Left lung (tissue), 10 donors: ENCODE data around the gene ANKRD52. TPM values are rescaled to one million over a fixed set of nuclear protein-coding genes. Genes with fewer than 3 reads are reported as not detected.
"Not testable (repeated sequence)": the region's sequence is repeated elsewhere in the genome, so short reads cannot be mapped to it uniquely, and the experiment has no call there.

Experiments
- ATAC-seq: fragments of 200-7000 bp; cut with Tn5 transposase; one replicate; pipeline ENCODE4 v1.9.1; 2020; ENCODE audit warnings: moderate library complexity
- DNase-seq, 4 donors: peaks; one replicate each; pipeline ENCODE4 v3.0.0-alpha.2; 2013 to 2020
- H3K27ac ChIP-seq, 2 donors: fragments of 200-600 bp; sonication (generic) in 1 of 2; one replicate each; pipeline versions ENCODE4 v1.5.0 to v1.8.0; 2020 to 2021
- H3K27me3 ChIP-seq, 2 donors: fragments of 200-600 bp; sonication (generic) in 1 of 2; one replicate each; pipeline versions ENCODE4 v1.5.0 to v1.8.0; 2020 to 2021
- H3K36me3 ChIP-seq, 2 donors: fragments of 200-600 bp; sonication (generic) in 1 of 2; one replicate each; pipeline versions ENCODE4 v1.5.0 to v1.8.0; 2020 to 2021
- H3K4me1 ChIP-seq, 2 donors: fragments of 200-600 bp; one replicate each; pipeline ENCODE4 v1.8.0; 2021
- H3K4me3 ChIP-seq, 2 donors: fragments of 200-600 bp; sonication (generic) in 1 of 2; one replicate each; pipeline versions ENCODE4 v1.5.0 to v1.8.0; 2020 to 2021; ENCODE audit warnings: mild to moderate bottlenecking in 1 of 2
- H3K9me3 ChIP-seq, 2 donors: fragments of 200-600 bp; sonication (generic) in 1 of 2; one replicate each; pipeline versions ENCODE4 v1.5.0 to v1.8.0; 2020 to 2021
- intact Hi-C, 2 donors: fragments of 100-400 bp; cut with DNase I; formaldehyde crosslinking; loops; one replicate each; pipeline versions ENCODE4 v1.11.2 to v1.14.2; 2022
- polyA plus RNA-seq, 6 donors: library from polyadenylated mRNA; unstranded; fragments of 120-200 nt; gene quantifications; one replicate each; pipeline ENCODE4 v1.2.1, GENCODE V29; 2013; ENCODE audit not compliant: insufficient read length in 6 of 6
- total RNA-seq, 2 donors: library from RNA; stranded (reverse); fragmentation: NEBNext Ultra II Directional; extraction: Animal tissue kit (Norgen Biotek cat#: 25700); gene quantifications; one replicate each; pipeline ENCODE4 v1.2.1, GENCODE V29; 2021
- TF ChIP-seq, protein P1 (sequence below), 2 donors: fragments of 200-600 bp; sonication (generic) in 1 of 2; IDR thresholded peaks; one replicate each; pipeline versions ENCODE4 v1.5.0 to v1.8.0; 2021; ENCODE audit warnings: antibody characterized with exemption in 2 of 2
- donor health status: DM: no; HTN: yes; CAD: no.
- donor health status: DM: no; HTN: no; CAD: no.

The ANKRD52 gene
- total and polyA plus RNA-seq, 8 donors: 24.6 to 40.1 (median 32.6) TPM

DNA sequence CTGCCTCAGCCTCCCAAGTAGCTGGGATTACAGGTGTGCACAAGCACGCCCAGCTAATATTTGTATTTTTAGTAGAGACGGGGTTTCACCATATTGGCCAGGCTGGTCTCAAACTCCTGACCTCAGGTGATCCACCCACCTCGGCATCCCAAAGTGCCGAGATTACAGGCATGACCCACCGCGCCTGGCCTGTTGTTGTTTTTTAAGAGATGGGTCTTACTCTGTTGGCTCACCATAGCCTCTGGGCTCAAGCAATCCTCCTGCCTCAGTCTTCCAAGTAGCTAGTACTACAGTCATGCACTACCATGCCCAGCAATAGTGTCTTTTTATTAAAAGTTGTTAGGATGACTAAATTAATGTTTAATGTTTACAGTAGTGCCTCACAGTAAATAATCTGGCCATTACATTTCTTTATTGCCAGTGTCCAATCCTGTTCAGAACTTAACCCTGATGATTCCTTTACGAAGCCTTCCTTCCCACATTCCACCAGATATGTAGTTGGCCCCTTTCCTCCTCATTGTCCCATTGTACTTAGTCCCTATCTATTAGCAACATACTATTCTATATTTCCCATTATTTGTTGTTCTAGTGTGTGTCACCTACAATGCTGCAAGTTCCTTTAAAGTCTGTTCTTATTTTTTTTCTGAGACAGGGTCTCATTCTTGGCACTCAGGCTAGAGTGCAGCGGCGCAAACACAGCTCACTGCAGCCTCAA is 60.1 kb downstream of the ANKRD52 start:
- intact Hi-C loops: no loop called here
- Histone ChIP-seq H3K9me3 (no peaks in the 10 kb centered on the region), H3K4me1 (peaks cover 0 to 6% of the 10 kb centered on the region in 2 donors), H3K36me3 (no peaks in the 10 kb centered on the region), H3K27me3 (no peaks in the 10 kb centered on the region), H3K27ac (no peak overlapping the region), H3K4me3 (no peak overlapping the region)
- TF ChIP-seq, protein P1, sequence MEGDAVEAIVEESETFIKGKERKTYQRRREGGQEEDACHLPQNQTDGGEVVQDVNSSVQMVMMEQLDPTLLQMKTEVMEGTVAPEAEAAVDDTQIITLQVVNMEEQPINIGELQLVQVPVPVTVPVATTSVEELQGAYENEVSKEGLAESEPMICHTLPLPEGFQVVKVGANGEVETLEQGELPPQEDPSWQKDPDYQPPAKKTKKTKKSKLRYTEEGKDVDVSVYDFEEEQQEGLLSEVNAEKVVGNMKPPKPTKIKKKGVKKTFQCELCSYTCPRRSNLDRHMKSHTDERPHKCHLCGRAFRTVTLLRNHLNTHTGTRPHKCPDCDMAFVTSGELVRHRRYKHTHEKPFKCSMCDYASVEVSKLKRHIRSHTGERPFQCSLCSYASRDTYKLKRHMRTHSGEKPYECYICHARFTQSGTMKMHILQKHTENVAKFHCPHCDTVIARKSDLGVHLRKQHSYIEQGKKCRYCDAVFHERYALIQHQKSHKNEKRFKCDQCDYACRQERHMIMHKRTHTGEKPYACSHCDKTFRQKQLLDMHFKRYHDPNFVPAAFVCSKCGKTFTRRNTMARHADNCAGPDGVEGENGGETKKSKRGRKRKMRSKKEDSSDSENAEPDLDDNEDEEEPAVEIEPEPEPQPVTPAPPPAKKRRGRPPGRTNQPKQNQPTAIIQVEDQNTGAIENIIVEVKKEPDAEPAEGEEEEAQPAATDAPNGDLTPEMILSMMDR (IDR thresholded peaks at IDR 0.05): no peak
- no peak for DNase-seq
- ATAC-seq: no peak

DNA sequence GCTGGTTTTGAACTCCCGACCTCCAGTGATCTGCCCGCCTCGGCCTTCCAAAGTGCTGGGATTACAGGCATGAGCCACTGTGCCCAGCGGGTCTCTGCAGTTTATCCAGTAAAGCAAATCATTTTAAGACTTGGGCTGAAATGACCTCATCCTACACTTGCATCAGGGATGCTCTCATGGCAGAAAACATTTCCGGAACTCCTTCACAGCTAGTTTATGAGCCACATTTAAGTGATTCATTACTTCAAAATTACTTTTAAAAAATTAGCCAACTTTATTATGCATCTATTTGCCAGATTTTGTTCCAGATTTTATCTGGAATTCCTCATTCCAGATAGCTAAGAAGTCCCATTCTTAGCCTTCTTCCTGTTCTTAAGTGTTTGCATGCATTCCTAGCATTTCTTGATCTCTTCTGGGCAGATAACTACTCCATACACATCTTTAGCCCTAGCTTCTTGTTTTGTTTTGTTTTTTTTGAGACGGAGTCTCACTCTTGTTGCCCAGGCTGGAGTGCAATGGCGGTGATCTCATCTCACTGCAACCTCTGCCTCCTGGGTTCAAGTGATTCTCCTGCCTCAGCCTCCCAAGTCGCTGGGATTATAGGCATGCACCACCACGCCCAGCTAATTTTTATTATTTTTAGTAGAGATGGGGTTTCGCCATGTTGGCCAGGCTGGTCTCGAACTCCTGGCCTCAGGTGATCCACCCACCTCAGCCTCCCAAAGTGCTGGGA is 61.2 kb downstream of the ANKRD52 start:
- ATAC-seq: peak; percentile 64

DNA sequence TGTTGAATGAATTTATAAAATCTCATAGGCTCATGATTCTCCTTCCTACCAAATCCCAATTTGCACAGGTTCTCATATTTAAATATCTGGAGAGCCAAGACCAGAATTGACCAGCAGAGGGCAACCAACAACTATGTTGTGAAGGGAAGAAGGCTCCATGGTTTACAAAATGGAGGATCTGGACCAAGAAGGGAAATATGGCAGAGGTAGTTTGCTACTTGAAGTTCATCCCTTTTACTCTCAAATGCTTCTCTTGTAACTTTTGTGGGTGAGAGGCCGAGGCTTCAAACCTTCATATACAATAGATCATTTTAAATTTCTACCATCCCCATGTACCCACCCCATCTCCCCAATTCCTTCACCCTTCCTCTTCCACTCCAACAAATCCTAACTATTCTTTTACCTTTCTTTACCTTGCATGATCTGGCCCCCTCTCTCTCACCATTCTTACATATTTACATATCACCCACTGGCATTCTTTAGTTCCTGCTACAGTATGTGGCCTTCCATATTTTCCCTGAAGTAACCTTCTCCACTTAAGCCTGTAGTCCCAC is 65.1 kb downstream of the ANKRD52 start:
- intact Hi-C loops: no loop called here
- TF ChIP-seq, protein P1 (IDR thresholded peaks at IDR 0.05): peak; percentile 75 to 84
- no peaks in the 10 kb centered on the region for H3K27me3 ChIP-seq
- no peaks in the 10 kb centered on the region for H3K36me3 ChIP-seq
- no peak overlapping the region for H3K4me3 ChIP-seq
- DNase-seq (peak in 3 of 4 donors; percentile 66 to 84 (median 66)), ATAC-seq (peak; percentile 31)
- no peak overlapping the region for H3K27ac ChIP-seq
- H3K4me1 ChIP-seq: peaks cover 3 to 14% of the 10 kb centered on the region in 2 donors
- H3K9me3 ChIP-seq: no peaks in the 10 kb centered on the region

More for the DNA sequence above, 61.2 kb downstream of the ANKRD52 start:
- H3K27me3 ChIP-seq, H3K4me3 ChIP-seq, H3K9me3 ChIP-seq, H3K36me3 ChIP-seq, intact Hi-C loops, DNase-seq, H3K4me1 ChIP-seq: not testable (repeated sequence)
- H3K27ac ChIP-seq: peak overlapping the region in 1 of 2 donors; percentile 11

DNA sequence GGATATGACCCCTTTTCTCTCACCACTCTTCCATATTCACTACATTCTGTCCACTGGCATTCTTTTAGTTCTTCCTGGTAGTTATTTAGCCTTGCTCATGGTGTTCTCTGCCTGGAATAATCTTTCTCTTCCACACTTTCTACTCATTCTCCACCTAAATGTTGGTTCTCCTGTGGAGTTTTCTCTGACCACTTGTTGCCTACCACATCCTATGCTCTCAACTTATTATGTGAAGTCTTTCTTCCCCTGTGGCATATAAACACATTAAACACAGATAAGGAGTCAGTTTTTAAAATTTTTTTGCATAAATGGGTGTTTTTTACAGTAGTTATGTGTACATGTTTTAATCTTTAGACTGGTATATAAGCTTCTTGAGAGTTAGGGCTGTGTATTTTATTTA is 65.6 kb downstream of the ANKRD52 start:
- Histone ChIP-seq H3K4me1 (peaks cover 8 to 19% of the 10 kb centered on the region in 2 donors), H3K27me3 (no peaks in the 10 kb centered on the region), H3K9me3 (no peaks in the 10 kb centered on the region), H3K27ac (no peak overlapping the region), H3K36me3 (no peaks in the 10 kb centered on the region), H3K4me3 (no peak overlapping the region)
- intact Hi-C loops: no loop called here
- TF ChIP-seq, protein P1 (IDR thresholded peaks at IDR 0.05): no peak
- ATAC-seq (no peak), DNase-seq (no peak)

DNA sequence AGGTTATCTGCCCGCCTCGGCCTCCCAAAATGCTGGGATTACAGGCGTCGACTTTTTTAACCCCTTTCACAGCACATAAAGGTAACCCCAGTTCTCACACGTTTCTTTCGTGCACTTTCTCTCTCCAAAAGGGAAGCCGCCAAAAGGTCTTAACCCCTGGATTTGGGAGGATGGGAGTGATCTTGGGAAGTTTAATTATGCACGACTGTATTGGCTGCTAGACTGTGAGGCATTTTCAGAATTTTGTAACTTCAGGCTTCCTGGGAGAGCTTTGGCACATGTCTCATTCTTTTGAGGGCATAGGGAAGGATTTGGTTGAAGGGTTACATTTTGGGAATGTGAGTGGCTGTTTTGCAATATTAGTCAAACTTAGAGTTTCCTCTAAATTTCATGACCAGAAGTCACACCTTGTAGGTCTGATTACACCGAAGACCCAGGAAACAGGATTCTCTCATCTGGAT is 67.5 kb downstream of the ANKRD52 start:
- Histone ChIP-seq H3K27ac (peak overlapping the region; percentile 88 to 94), H3K36me3 (peaks cover 0 to 12% of the 10 kb centered on the region in 2 donors), H3K4me3 (peak overlapping the region; percentile 61 to 83), H3K27me3 (no peaks in the 10 kb centered on the region), H3K4me1 (peaks cover 10 to 29% of the 10 kb centered on the region in 2 donors), H3K9me3 (no peaks in the 10 kb centered on the region)
- ATAC-seq (no peak), DNase-seq (no peak)
- intact Hi-C loops: no loop called here
- TF ChIP-seq, protein P1 (IDR thresholded peaks at IDR 0.05): no peak
